Epithelial cell of prostate (primary cell): Measurements from ENCODE around the gene CDCP1.
"Not testable (repeated sequence)": the region's sequence is repeated elsewhere in the genome, so short reads cannot be mapped to it uniquely, and the experiment has no call there.

Source experiments
- DNase-seq: peaks from one replicate; pipeline ENCODE4 v3.0.0-alpha.2; 2011; ENCODE audit warnings: low read depth, low spot score
- H3K27ac ChIP-seq: fragments of 450-650 bp; 2 replicates; pipeline ENCODE4 v1.5.1; 2017; ENCODE audit warnings: mild to moderate bottlenecking

The CDCP1 gene

DNA sequence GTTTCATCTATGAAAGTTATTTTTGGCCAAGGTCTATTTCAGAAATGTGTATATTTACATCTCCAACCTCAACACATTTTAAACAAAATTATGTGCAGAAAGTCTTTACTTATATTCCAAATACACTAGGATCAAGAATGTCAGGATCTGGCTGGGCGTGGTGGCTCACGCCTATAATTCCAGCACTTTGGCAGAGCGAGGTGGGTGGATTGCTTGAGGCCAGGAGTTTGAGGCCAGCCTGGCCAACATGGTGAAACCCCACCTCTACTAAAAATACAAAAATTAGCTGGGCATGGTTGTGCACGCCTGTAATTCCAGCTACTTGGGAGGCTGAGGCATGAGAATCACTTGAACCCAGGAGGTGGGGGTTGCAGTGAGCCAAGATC is 5.4 kb downstream of the CDCP1 start:
- H3K27ac ChIP-seq: peak overlapping the region; percentile 99
- DNase-seq: not testable (repeated sequence)

DNA sequence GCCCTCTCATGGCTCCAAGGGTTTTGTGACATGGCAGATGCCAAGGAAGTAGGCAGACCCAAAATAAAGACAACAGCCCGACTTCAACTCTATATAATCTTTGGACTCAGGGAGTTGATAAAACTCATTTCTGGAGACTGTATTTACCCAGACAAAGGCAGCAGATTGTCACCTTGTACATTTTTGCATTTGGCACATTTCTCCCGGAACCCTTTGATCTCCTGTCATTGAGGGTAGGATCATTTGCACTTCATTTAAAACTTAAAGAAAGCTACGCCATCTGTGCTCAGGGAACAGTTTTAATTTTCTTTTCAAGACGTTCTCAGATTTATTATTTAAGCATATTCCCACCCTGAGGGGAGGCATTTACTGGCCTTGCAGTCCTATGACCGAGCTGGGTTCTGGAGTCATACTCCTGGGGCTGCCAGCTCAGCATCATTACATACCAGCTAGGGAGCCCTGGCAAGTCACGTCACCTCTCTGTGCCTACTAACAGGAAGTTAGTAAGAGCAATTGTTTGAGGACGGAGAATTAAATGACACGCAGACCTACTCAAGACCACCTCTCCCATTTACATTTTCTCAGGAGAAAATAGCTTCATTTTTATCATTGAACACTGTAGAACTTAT is 5.9 kb downstream of the CDCP1 start:
- H3K27ac ChIP-seq: peak overlapping the region; percentile 99
- DNase-seq: no peak

DNA sequence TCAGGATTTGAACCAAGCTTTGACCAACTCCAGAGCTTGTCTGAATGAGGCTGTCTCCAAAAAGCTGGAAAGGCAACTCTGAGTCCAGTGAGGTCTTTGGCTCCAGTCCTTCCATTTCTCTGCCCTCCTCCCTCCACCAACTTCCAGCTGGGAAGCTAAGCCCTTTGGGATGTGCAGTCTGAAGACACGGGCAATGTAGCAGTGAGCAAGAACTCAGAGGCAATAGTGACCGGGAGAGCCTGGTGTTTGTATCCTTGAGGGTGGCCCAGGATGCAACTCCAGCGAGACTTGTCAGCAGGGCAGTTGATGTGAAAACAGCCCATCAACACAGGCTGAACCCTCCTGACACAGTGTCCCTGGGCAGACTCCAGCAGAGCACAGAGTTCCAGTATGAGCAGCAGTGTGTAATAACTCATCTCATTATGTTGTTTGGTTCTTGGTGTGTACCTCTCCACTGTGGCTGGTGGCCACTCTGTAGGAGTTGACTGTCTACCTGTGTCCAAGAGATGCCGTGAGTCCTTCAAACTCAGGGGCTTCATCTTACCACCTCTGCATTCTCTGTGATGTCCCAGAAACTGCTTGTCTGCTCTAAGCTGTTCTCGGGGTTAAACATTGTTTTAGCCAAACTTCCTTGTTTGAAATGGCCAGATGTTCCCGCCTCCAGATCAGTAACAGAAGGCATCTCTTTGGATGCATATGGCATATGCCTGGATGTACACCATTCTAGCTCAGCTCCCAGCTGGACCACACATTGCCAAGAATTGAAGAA is 6.6 kb downstream of the CDCP1 start:
- no peak for DNase-seq
- H3K27ac ChIP-seq: peak overlapping the region; percentile 99

DNA sequence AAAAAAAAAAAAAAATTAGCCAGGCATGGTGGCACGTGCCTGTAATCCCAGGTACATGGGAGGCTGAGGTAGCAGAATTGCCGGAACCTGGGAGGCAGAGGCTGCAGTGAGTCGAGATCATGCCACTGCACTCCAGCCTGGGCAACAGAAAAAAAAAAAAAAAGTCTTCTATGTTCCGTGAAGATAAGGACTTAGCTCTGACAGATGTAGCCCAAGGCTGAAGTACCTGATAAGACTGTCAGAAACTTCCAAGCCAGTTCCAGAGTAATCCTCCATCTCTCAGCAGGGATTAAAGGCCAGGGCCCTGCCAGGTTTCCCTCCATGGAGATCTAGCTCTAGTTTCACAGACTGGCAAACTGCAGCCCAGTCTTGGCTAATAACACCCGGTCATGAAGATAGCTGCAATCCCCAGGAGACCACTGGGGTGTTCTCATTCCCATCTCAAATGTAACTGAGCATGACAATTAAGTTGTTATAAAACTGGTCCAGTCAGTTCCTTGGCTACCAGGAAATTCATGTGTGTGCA is 8.5 kb downstream of the CDCP1 start:
- peak overlapping the region; percentile 99 for H3K27ac ChIP-seq
- no peak for DNase-seq

DNA sequence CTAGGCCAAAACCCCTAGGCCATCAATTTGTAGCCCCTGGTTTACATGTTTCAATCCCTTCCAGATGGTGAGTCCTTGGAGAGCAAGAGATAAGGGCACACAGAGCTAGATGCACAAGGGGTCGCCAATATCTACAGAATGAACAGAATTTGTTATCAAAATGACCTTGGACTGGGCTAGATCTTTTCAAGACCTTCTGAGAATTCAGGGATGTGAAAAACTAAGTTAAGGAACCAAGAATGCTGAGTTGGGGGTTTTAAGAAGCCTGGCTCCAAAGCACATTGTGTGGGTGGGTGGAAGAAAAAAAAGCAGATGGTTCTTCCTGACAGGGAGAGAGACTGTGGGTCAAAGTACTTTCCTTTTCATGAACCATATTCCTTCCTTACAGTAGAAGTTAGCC is 10.2 kb downstream of the CDCP1 start:
- DNase-seq: no peak
- peak overlapping the region; percentile 99 for H3K27ac ChIP-seq

DNA sequence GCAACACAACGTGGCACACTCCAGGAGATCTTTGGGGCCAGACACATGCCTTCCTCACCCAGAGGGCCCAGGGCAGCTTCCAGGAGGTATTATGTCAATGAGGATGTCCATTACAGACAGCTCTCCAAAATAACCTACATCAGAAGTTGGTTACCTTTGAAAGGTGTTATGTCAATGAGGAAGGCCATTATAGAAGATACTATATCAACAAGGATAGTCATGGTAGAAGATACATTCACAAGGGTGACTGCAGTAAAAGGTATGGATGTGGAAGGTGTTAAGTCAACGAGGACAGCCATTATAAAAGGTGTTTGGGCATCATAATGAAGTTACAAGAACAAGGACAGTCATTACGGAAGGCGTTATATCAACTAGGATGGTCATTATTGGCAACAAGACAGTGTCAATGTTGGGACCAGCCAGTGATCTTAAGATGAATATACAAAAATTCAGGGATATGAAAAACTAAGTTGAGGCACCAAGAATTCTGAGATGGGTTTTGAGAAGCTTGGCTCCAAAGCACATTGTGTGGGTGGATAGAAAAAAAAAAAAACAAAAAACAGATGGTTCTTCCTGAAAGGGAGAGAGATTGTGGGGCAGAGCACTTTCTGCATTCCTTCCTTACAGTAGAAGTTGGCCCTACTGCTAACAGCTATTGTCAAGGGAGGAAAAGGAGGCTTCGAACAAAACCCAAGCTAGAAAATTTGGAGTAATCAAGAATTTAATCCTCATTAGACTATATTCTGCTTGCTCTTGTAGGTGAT is 11.2 kb downstream of the CDCP1 start:
- peak overlapping the region; percentile 99 for H3K27ac ChIP-seq
- DNase-seq: no peak

DNA sequence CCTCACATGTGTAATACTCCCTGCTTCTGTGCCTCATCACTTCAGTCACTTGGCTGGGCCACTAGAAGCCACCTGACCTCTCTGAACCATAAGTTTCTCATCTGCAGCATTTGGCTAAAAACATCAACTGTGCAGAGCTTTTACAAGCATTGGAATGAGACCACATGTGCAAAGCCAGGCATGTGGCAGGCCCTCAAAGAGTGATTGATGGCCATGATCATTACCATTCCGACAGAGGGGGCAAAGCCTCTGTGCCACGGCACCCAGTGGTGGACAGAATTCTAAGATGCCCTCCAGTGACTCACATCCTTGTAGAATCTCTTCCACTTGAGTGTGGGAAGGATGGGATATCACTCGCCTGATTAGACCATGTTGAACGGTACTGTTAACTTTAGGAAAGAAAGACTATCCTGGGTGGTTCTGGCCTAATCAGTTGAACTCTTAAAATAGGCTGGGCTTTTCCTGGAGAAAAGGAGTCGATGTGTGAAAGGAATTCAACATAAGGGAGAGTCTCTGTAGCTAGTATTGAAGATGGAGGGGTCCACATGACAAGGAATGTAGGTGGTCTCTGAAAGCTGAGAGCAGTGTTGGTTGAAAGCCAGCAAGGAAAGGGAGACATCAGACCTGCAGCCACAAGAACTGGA is 13.5 kb downstream of the CDCP1 start:
- peak overlapping the region; percentile 100 for H3K27ac ChIP-seq
- DNase-seq: no peak

DNA sequence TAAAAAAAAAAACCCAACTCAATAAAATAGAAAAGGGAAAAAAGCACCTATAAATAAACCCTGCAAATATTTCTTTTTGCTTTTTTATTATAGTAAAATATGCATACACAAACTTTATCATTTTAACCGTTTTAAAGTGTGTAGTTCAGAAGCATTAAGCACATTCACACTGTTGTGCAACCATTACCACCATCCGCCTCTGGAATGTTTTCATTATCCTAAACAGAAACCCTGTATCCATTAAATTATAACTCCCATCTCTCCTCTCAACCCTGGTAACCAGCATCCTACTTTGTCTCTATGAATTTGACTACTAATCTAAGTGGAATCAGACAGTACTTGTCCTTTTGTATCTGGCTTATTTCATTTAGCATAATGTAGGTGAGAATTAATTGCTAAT is 15.0 kb downstream of the CDCP1 start:
- peak overlapping the region; percentile 100 for H3K27ac ChIP-seq

DNA sequence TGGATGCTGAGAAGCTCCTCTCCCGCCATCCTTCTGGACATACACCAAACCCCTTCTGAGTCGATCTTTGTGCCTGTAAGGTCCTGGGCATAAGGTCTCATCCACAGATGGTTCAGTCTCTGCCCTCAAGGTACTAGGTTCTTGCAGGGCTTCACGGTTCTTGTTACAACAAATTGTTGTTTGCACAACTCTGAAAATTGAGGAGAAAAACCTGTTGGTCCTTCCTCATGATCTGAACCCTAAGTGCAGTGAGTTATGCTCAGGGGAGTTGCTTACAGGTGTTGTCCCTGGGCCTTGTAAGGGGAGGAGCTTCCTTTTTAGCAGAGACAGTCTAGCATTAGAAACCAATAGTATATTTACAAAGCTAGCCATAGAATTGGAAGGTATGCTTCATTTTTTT is 15.7 kb downstream of the CDCP1 start:
- no peak for DNase-seq
- H3K27ac ChIP-seq: peak overlapping the region; percentile 100

More for the DNA sequence above, 15.0 kb downstream of the CDCP1 start:
- no peak for DNase-seq

DNA sequence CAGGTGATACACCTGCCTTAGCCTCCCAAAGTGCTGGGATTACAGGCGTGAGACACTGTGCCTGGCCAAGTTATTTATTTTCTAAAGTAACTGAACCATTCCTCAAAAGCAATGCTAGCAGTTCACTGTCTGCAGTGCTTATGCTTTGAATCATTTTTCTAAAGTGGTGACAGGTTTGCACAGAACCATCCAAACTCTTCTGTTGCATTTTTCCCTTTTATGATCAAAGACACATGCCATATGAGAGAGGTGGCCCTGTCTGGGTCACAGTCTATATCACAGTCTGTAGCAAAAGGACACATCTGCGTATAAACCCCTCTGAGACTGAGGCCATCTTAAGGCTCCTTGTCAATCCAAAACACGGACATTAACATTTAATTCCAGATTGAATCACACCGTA is 17.2 kb downstream of the CDCP1 start:
- H3K27ac ChIP-seq: peak overlapping the region; percentile 100
- DNase-seq: no peak

DNA sequence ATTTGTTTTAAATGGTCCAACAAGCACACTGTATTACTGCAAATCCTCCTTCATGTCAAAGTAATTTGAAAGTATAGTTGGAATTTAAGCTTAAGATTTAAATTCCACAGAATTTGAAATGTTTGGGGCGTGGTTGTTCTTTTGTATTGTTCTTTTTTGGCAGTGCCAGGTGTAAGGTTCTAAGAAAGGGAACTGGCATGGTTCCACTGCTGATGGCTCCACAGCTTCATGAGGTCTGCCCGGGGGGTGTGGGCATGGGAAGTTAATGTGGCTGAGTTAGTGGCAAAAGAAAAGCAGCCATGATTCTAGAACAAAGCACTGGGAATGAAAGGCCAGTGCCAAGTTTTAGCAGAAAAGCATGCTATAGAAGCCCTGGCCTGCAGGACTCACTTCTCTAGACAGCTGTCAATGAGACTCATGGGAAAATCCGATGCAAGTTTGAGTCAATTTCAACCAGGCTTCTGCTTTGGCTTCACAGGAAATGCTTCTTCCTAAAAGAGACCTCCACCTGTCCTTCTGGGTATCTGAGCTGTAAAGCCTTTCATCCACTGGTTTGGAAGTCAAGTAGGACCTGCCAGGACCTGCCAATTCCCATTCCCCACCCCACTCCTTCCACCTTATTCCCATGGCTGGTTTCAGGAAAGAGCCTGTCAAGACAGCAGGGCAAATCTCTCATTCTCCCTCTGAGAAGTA is 18.9 kb downstream of the CDCP1 start:
- no peak for DNase-seq

DNA sequence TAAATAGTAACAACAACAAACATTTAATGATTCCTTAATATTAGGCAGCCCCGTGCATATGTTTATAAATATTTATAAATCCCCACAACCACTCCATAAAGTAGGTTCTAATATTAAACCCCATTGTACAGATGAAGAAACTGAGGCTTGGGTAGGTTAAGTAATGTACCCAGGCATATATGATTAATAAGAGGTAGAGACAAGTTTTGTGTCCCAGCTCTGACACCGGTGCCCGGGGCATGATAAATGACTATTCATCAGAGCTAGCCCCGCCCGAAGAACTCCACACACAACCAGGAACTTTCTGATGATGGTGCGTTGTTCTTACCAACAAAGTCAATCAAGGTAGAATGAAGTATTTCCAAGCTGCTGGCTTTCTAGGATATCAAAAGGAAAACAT is 19.4 kb downstream of the CDCP1 start:
- peak; percentile 66 for DNase-seq
- peak overlapping the region; percentile 100 for H3K27ac ChIP-seq

More for the DNA sequence above, 18.9 kb downstream of the CDCP1 start:
- peak overlapping the region; percentile 100 for H3K27ac ChIP-seq

DNA sequence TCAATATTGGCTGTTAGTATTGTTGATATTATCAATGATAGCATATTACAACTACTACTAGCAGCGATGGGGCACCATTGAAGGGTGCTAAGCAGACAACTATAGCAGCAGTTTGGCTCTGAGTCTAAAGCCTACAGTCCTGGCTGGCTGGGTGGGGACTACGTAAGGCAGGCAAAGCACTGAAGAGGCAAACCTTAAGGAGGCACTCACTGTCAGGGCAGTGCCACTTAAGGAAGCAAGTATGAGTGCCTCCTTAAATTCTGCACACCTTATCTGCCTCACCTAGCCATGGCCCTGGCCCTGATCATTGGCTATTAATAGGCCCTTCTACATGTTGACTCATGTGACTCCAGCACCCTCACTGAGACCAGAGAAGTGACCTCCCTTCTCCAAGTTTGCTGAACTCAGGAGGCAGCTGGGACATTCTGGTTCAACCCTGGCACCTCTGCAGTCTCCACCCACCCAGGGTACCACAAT is 20.6 kb downstream of the CDCP1 start:
- H3K27ac ChIP-seq: peak overlapping the region; percentile 100
- DNase-seq: peak; percentile 37

DNA sequence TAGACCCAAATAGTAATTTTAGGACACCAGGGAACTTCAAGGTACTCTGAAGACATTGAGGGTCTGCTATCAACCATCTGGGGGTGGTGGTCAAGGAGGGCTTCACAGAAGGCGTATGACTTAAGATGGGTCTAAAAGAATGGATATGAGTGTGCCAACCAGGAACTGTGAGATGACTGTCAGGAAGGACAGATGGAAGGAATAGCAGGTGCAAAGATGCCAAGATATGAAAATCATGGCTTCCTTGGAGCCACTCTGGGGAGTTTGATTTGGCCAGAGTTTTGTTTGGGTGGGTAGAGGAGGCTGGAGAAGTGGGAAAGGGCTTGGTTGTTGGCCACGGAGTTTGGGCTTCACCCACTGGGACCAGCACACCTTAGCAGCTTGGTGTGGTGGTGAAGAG is 21.2 kb downstream of the CDCP1 start:
- H3K27ac ChIP-seq: peak overlapping the region; percentile 100
- DNase-seq: no peak

DNA sequence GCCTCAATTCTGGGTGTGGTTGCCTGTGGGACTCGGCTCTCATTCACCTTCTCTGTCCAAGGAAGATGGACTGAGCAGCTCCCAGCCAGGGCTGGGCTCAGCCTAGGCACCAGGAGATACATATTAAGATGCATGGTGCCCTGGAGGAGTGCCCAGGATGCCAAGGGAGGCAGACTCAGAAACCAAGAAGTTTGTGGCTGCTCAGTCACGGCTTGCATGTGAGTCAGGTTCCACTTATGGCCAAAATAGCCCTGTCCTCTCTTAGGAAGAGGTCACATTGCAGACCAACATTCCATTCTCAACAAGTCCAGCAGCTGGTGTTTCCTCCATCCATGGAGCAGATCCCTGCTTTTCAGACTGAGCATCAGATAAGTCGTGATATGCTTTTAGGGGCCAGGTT is 21.8 kb downstream of the CDCP1 start:
- peak overlapping the region; percentile 100 for H3K27ac ChIP-seq
- DNase-seq: peak; percentile 48

DNA sequence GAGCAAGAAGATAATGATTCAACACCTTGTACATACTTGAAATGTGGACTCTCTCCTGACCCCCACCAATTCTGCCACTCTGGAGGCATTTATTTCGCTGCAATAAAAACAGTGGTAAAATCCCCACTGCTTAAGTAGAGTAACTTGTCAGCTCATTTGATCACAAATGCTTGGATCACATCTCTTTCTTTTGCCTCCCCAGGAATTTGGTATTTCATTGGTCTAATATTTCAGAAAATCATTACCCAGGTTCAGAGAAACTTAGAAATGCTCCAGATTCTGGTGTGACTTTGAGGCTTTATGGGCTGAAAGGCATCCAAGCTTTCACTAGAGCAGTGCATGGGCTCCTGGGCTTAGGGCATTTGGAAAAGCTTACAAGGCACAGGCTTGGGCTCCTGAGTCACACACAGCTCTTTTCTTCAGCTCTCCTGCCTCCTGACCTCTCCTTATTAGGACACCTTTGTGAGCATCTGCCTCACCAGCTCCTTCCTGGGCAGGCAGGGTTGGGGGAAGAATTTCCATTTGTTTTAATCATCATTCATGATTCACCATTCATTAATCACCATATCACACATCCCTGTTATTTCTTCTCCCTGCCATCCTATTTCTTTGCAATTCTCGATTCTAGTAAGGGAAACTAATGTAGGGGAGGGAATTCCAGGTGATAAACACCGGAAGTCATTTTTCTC is 22.5 kb downstream of the CDCP1 start:
- peak overlapping the region; percentile 100 for H3K27ac ChIP-seq
- DNase-seq: peak; percentile 92

DNA sequence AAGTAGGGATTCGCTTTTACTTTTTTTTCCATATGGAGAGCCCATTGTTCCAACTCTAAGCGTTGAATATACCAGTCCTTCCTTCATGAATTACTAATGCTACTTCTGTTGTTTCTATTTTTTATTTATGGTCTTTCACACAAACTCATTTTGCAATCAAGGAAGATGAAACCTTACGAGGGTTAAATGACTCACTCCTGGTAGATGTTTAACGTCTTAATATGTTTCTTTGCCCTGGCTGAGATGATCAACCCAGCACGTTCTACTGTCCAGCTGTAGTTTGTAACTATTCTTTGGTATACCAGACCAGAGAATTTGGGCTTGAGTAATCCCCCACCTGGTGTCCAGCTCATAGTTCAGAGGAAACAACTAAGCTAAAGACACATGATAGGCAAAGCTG is 23.1 kb downstream of the CDCP1 start:
- peak overlapping the region; percentile 100 for H3K27ac ChIP-seq
- peak; percentile 76 for DNase-seq

DNA sequence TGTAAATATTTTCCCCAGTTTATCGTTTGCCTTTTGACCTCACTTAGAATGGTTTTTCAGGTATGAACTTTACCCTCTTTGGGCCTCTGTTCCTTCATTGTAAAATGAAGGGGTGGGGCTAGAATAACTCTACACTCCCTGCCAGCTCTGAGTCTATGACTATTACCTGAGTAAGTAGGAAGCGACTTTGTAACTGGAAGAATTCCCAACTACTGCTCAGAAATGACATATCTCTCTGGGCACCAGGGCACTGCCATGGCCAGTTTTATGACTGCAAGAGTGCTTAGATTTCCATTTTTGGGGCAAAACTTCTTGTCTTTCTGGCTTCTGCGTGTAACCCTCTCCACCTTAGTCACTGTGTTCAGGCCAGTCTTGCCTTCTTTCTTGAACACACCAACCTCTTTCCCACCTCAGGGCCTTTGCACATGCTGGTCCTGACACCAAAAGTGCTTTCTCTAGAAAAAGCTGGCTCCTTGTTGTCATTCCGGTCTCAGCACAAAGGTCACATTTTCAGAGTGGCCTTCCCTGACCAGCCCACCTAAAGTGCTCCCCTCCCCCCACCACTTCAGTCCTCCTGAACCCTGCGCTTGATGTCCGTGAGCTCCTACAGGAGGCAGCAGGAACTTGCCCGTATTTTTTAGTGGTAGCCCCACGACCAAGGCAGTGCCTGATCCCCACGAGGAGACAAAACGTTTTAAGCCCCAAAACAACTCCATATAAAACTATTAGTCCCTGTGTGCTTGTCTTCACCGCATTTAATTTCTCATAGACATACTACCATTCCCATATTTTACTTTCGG is 25.6 kb downstream of the CDCP1 start:
- DNase-seq: peak; percentile 52
- H3K27ac ChIP-seq: peak overlapping the region; percentile 100
